ENCODE measurements around the gene OR52H1. TPM values are rescaled to one million over a fixed set of nuclear protein-coding genes. Genes with fewer than 3 reads are reported as not detected.

Gene OR52H1
- total and polyA plus RNA-seq, 2 of the 8 experiments (the other 6 are each of a cell fraction or from before 2014, with no cell fraction given), result 0.09 TPM; not detected in 1

- Histone ChIP-seq H4K20me1 (replicated peaks in 1 of 2; ENCODE audit: control insufficient read depth in 1 of 2, insufficient read depth in 2 of 2, low read length in 2 of 2) (no peaks in the 10 kb centered on the region), H3K4me3 (ENCODE audit: extremely low read depth in 1 of 4, insufficient read depth in 2 of 4, low read depth in 3 of 4, low read length in 4 of 4) (no peak overlapping the region), H3K23ac (ENCODE audit: insufficient read length) (no peak overlapping the region), H3K27me3 (replicated peaks in 1 of 4; ENCODE audit: control insufficient read depth in 3 of 4, extremely low read depth in 1 of 4, insufficient read depth in 3 of 4, low read length in 3 of 4) (no peaks in the 10 kb centered on the region; a peak in 2 of 7 replicates), H3K18ac (ENCODE audit: extremely low read depth, low read length) (no peak overlapping the region), H3K4me2 (ENCODE audit: insufficient read depth in 1 of 2, low read depth in 2 of 2, low read length in 2 of 2) (no peak overlapping the region), H2BK120ac (replicated peaks; ENCODE audit: low read depth, low read length) (no peak overlapping the region), H3K9ac (replicated peaks in 1 of 4; ENCODE audit: extremely low read depth in 1 of 4, low read depth in 3 of 4, low read length in 3 of 4) (no peak overlapping the region), H2BK12ac (ENCODE audit: low read depth, low read length) (no peak overlapping the region), H3K9me3 (ENCODE audit: insufficient read depth in 2 of 2, low read depth in 1 of 2, low read length in 1 of 2) (no peaks in the 10 kb centered on the region), H2BK5ac (ENCODE audit: low read depth, low read length) (no peak overlapping the region), H4K91ac (replicated peaks; ENCODE audit: insufficient read length, low read length) (no peak overlapping the region), H3K23me2 (ENCODE audit: low read depth, low read length) (no peaks in the 10 kb centered on the region), H3K36me3 (ENCODE audit: control insufficient read depth in 2 of 4, insufficient read depth in 4 of 4, low read length in 3 of 4) (no peaks in the 10 kb centered on the region), H2AK5ac (ENCODE audit: low read depth, low read length) (no peak overlapping the region), H3K4ac (replicated peaks; ENCODE audit: insufficient read length, low read depth, low read length) (no peak overlapping the region), H3K79me1 (ENCODE audit: low read depth, low read length) (no peaks in the 10 kb centered on the region), H3K27ac (ENCODE audit: low read depth, low read length) (no peak overlapping the region), H4K5ac (ENCODE audit: insufficient read length, low read depth, low read length) (no peak overlapping the region), H2AFZ (ENCODE audit: low read length) (no peak overlapping the region), H3K79me2 (ENCODE audit: control insufficient read depth in 1 of 2, insufficient read depth in 2 of 2, low read length in 2 of 2) (no peaks in the 10 kb centered on the region), H3K14ac (ENCODE audit: insufficient read length) (no peak overlapping the region), H4K8ac (ENCODE audit: extremely low read depth, insufficient read depth, low read length) (no peak overlapping the region), H3K56ac (replicated peaks; ENCODE audit: insufficient read length, low read depth, low read length) (no peak overlapping the region), H2BK20ac (ENCODE audit: low read length) (no peak overlapping the region), H2BK15ac (ENCODE audit: low read length) (no peak overlapping the region), H3K4me1 (replicated peaks in 1 of 4; ENCODE audit: control insufficient read depth in 3 of 4, insufficient read depth in 4 of 4, low read length in 3 of 4) (peaks cover 0 to 3% (median 0%) of the 10 kb centered on the region in 4 experiments; a peak in 1 of 7 replicates)
- FAIRE-seq, result no peak
- POLR2A ChIA-PET (ENCODE audit: partially characterized antibody), result no interaction called here
- 87% methylated on average over 1 of the region's 1 CpG; no CpG with 5 or more reads in 1 of the 2 experiments for WGBS, 2 experiments (ENCODE audit: extremely low coverage in 1 of 2, insufficient coverage in 1 of 2, insufficient read length in 1 of 2, insufficient replicate concordance in 2 of 2, low coverage in 1 of 2, low lambda C conversion rate in 2 of 2, missing lambda C conversion rate in 1 of 2)
- CTCF ChIA-PET (ENCODE audit: partially characterized antibody), result interaction anchor here (1.7 kb wide), 1 partner anchor 9 kb away, joined by 3 read pairs; no protein-coding TSS in a partner anchor
- TF ChIP-seq SP1 (IDR thresholded peaks at IDR 0.05; ENCODE audit: low read depth, low read length) (no peak), BACH1 (IDR thresholded peaks at IDR 0.05; ENCODE audit: low read length) (no peak)
- DNase-seq (ENCODE audit: low read depth in 1 of 2, low spot score in 2 of 2), result no peak
Observed at GRCh38 chr11:5528495-5528894, 19.8 kb downstream of the OR52H1 start.

All from H1 (cell line).